Naive thymus-derived CD8-positive, alpha-beta T cell (primary cell): ENCODE data around the gene CYB5R4. TPM values are rescaled to one million over a fixed set of nuclear protein-coding genes. Genes with fewer than 3 reads are reported as not detected.
A peak's percentile ranks its signal among the peaks of the same experiment; 100 is the strongest.

Experiments used
- ATAC-seq, 2 donors: fragments of 150-1000 bp; cut with Tn5 transposase in 1 of 2; sonication (Bioruptor Pico), chemical (Tn5 transposase) in 1 of 2; 1 replicate in 1 of 2; 2 replicates in 1 of 2; pipeline ENCODE4 v1.10.0; 2021; ENCODE audit warnings: mild to moderate bottlenecking in 2 of 2, moderate library complexity in 2 of 2
- POLR2A ChIA-PET: fragments of 350-600 bp; sonication (Branson Sonifier 250); formaldehyde crosslinking; loops from one replicate; lab custom pipeline; 2021; ENCODE audit warnings: antibody characterized with exemption; lab: Charles Lee
- DNase-seq, 10 donors: peaks; one replicate each; pipeline versions ENCODE4 v3.0.0 to v3.0.0-alpha.2; 2020 to 2022
- H3K27ac Mint-ChIP-seq, 10 donors: one replicate each; pipeline ENCODE4 v1.8.0; 2020 to 2022; ENCODE audit warnings: mild to moderate bottlenecking in 10 of 10, mixed read lengths in 10 of 10, moderate library complexity in 4 of 10, inconsistent platforms in 1 of 10
- H3K27me3 Mint-ChIP-seq, 5 donors: one replicate each; pipeline ENCODE4 v1.8.0; 2021 to 2022; ENCODE audit warnings: mixed read lengths in 5 of 5
- H3K36me3 Mint-ChIP-seq, 3 donors: one replicate each; pipeline ENCODE4 v1.8.0; 2020 to 2022; ENCODE audit warnings: mixed read lengths in 3 of 3, mild to moderate bottlenecking in 2 of 3, inconsistent platforms in 1 of 3
- H3K4me1 Mint-ChIP-seq, 4 donors: one replicate each; pipeline ENCODE4 v1.8.0; 2021 to 2022; ENCODE audit warnings: mixed read lengths in 4 of 4
- H3K4me3 Mint-ChIP-seq, 10 donors: one replicate each; pipeline ENCODE4 v1.8.0; 2020 to 2022; ENCODE audit warnings: mild to moderate bottlenecking in 10 of 10, mixed read lengths in 10 of 10, moderate library complexity in 6 of 10, inconsistent platforms in 1 of 10
- H3K9me3 Mint-ChIP-seq, 9 donors: one replicate each; pipeline ENCODE4 v1.8.0; 2020 to 2022; ENCODE audit warnings: mixed read lengths in 9 of 9, mild to moderate bottlenecking in 3 of 9, inconsistent platforms in 1 of 9, moderate library complexity in 1 of 9
- polyA plus RNA-seq, 3 donors: library from polyadenylated mRNA; unstranded; fragments of 300-500 nt; fragmentation: Illumina TruSeq; gene quantifications; one replicate each; pipeline ENCODE4 v1.2.3, GENCODE V29; 2021
- total RNA-seq, 8 experiments: library from RNA in 2 of 8; stranded (reverse) in 2 of 8; gene quantifications; one replicate each; pipeline ENCODE4 v1.2.3 and lab custom pipeline; 2021 to 2026

CYB5R4 gene
- total and polyA plus RNA-seq, 5 experiments from 2014 or later: 17.2 to 32.5 (median 23.4) TPM

DNA sequence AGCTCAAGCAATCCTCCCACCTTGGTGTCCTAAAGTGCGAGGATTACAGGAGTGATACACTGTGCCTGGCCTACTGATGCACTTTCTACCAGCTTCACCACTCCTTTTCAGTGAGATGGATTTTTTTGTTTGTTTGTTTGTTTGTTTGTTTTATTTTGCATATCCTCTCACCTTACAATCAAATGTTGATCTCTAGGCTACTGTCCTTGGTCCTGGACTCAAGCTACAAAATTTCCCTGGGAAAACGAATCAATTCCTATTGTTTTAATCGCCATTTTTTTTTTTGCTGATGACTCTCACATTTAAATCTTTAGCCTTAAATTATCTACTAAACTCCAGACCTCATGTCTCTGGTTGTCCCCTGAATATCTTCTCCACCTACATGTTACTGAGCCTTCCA is 9.9 kb upstream of the CYB5R4 start:
- Mint-ChIP-seq H3K27me3 (peaks cover 27 to 56% (median 50%) of the 10 kb centered on the region in 5 donors), H3K4me1 (peaks cover 5 to 14% (median 12%) of the 10 kb centered on the region in 4 donors), H3K4me3 (no peak overlapping the region), H3K27ac (no peak overlapping the region), H3K9me3 (no peaks in the 10 kb centered on the region), H3K36me3 (peaks cover 0 to 5% (median 0%) of the 10 kb centered on the region in 3 donors)
- ATAC-seq (no peak), DNase-seq (no peak)
- POLR2A ChIA-PET: no interaction called here

GRCh38 chr6:83852528-83853177 is 6.8 kb upstream of the CYB5R4 start:
- POLR2A ChIA-PET: no interaction called here
- no peak overlapping the region for H3K27ac Mint-ChIP-seq
- H3K27me3 Mint-ChIP-seq: peaks cover 35 to 71% (median 60%) of the 10 kb centered on the region in 5 donors
- H3K4me3 Mint-ChIP-seq: peak overlapping the region; percentile 8 to 79 (median 52)
- H3K36me3 Mint-ChIP-seq: peaks cover 0 to 5% (median 0%) of the 10 kb centered on the region in 3 donors
- no peaks in the 10 kb centered on the region for H3K9me3 Mint-ChIP-seq
- DNase-seq: no peak
- no peak for ATAC-seq
- peaks cover 5 to 14% (median 12%) of the 10 kb centered on the region in 4 donors for H3K4me1 Mint-ChIP-seq

DNA sequence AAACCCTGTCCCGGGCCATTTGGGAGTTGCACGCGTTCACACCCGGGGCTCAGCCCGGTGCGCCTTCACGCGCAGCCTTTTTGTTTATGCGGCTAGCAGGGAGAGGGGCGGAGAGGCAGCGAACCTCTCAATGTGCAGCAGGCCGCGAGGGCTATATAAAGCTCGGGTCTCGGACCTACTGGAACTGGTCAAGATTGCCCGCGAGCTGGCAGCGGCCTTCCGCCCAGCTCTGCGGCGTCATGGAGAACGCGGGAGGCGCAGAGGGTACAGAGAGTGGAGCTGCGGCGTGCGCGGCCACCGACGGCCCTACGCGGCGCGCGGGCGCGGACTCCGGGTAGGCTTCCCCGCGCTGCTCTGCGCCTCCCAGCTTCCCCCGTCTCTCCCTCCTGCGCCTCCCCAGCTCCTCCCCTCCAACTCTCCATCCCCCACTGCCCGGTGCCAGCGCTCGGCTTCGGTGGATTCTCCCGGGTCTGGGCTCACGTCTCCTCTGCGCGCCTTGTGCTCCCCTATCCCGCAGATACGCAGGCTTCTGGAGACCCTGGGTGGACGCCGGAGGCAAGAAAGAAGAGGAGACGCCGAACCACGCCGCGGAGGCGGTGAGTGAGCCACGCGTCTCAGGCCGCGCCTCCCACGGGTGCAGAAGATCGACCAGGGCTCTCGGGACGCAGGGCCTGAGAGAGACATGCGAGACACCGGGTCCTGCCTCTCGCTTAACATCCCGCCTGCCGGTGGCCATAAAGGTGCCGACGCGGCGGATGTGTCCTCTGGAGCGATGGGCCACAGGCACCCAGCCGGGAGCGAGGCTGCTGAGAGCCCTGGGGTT is 6.1 kb upstream of the CYB5R4 start, which contains the start of gene RIPPLY2:
Gene RIPPLY2, plus strand, starts transcription at position 183 of the 823 bp plus-strand sequence. Its CDS starts 57 bp downstream, at position 240.
- Mint-ChIP-seq H3K4me1 (peaks cover 5 to 14% (median 14%) of the 10 kb centered on the region in 4 donors), H3K27ac (no peak within 1 kb of the TSS), H3K4me3 (peak within 1 kb of the TSS; percentile 48 to 81 (median 67)), H3K27me3 (peaks cover 34 to 68% (median 60%) of the 10 kb centered on the region in 5 donors), H3K9me3 (no peaks in the 10 kb centered on the region), H3K36me3 (peaks cover 0 to 5% (median 0%) of the 10 kb centered on the region in 3 donors)
- POLR2A ChIA-PET: no interaction called here
- DNase-seq (no peak), ATAC-seq (peak in 1 of 2 donors; percentile 20)

GRCh38 chr6:83854001-83854501 is 5.4 kb upstream of the CYB5R4 start:
- POLR2A ChIA-PET: no interaction called here
- Mint-ChIP-seq H3K4me3 (peak overlapping the region; percentile 10 to 81 (median 60)), H3K9me3 (no peaks in the 10 kb centered on the region), H3K36me3 (peaks cover 0 to 5% (median 0%) of the 10 kb centered on the region in 3 donors), H3K27ac (no peak overlapping the region), H3K27me3 (peaks cover 31 to 61% (median 57%) of the 10 kb centered on the region in 5 donors), H3K4me1 (peaks cover 5 to 21% (median 19%) of the 10 kb centered on the region in 4 donors)
- ATAC-seq: no peak
- no peak for DNase-seq

GRCh38 chr6:83854766-83855165 is 4.7 kb upstream of the CYB5R4 start:
- H3K4me3 Mint-ChIP-seq: peak overlapping the region in 2 of 10 donors; percentile 49 to 63
- ATAC-seq (no peak), DNase-seq (no peak)
- POLR2A ChIA-PET: no interaction called here
- H3K27me3 Mint-ChIP-seq: peaks cover 28 to 54% (median 51%) of the 10 kb centered on the region in 5 donors
- H3K9me3 Mint-ChIP-seq: no peaks in the 10 kb centered on the region
- peaks cover 8 to 26% (median 24%) of the 10 kb centered on the region in 4 donors for H3K4me1 Mint-ChIP-seq
- peaks cover 0 to 5% (median 0%) of the 10 kb centered on the region in 3 donors for H3K36me3 Mint-ChIP-seq
- no peak overlapping the region for H3K27ac Mint-ChIP-seq

- peaks cover 7 to 14% (median 13%) of the 10 kb centered on the region in 3 donors for H3K36me3 Mint-ChIP-seq
- DNase-seq (peak in 1 of 10 donors; percentile 2), ATAC-seq (no peak)
- H3K4me3 Mint-ChIP-seq: peak overlapping the region; percentile 91 to 99 (median 98)
- POLR2A ChIA-PET: interaction anchor here (1.3 kb wide), 1 partner anchor 367 kb away, joined by 7 read pairs; the partner anchor contains the start of gene CEP162
- H3K4me1 Mint-ChIP-seq: peaks cover 23 to 57% (median 39%) of the 10 kb centered on the region in 4 donors
- peaks cover 3 to 7% (median 4%) of the 10 kb centered on the region in 5 donors for H3K27me3 Mint-ChIP-seq
- H3K27ac Mint-ChIP-seq: peak overlapping the region; percentile 87 to 96 (median 94)
- peaks cover 0 to 3% (median 0%) of the 10 kb centered on the region in 9 donors for H3K9me3 Mint-ChIP-seq
Observed at GRCh38 chr6:83860359-83860755, 868 bp downstream of the CYB5R4 start.

- ATAC-seq (no peak), DNase-seq (no peak)
- H3K9me3 Mint-ChIP-seq: peaks cover 0 to 3% (median 0%) of the 10 kb centered on the region in 9 donors
- peaks cover 13 to 20% (median 19%) of the 10 kb centered on the region in 3 donors for H3K36me3 Mint-ChIP-seq
- peak overlapping the region in 7 of 10 donors; percentile 92 to 96 (median 95) for H3K27ac Mint-ChIP-seq
- POLR2A ChIA-PET: no interaction called here
- peaks cover 25 to 63% (median 40%) of the 10 kb centered on the region in 4 donors for H3K4me1 Mint-ChIP-seq
- H3K4me3 Mint-ChIP-seq: peak overlapping the region; percentile 91 to 99 (median 98)
- peaks cover 0 to 2% (median 0%) of the 10 kb centered on the region in 5 donors for H3K27me3 Mint-ChIP-seq
Observed at GRCh38 chr6:83860782-83861495, 1.4 kb downstream of the CYB5R4 start.

GRCh38 chr6:83862776-83863471 is 3.4 kb downstream of the CYB5R4 start:
- POLR2A ChIA-PET: no interaction called here
- ATAC-seq (no peak), DNase-seq (no peak)
- peaks cover 32 to 65% (median 41%) of the 10 kb centered on the region in 4 donors for H3K4me1 Mint-ChIP-seq
- H3K9me3 Mint-ChIP-seq: peaks cover 0 to 20% (median 11%) of the 10 kb centered on the region in 9 donors
- H3K27me3 Mint-ChIP-seq: no peaks in the 10 kb centered on the region
- H3K36me3 Mint-ChIP-seq: peaks cover 24 to 39% (median 39%) of the 10 kb centered on the region in 3 donors
- H3K27ac Mint-ChIP-seq: peak overlapping the region in 3 of 10 donors; percentile 5 to 18 (median 9)
- H3K4me3 Mint-ChIP-seq: no peak overlapping the region

DNA sequence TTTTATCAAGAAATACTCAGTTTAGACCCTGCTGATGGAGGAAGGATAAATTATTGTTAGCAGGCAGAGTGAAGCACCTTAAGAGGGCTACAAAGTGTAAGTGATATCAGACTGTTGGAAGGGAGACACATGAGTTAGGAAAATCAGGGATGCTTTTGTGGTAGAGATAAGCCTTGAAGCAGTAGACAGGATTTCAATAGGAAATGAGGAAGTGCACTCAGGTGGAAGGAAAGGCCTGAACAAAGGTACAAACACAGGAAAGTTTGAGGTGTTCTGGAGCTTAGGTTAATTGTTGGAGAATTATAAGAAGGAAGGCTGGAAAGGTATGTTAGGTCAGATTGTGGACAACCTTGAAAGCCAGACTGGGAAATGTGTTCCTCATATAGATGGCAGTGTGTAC is 7.6 kb downstream of the CYB5R4 start:
- ATAC-seq: no peak
- DNase-seq: no peak
- POLR2A ChIA-PET: no interaction called here
- H3K36me3 Mint-ChIP-seq: peaks cover 34 to 70% (median 59%) of the 10 kb centered on the region in 3 donors
- H3K4me1 Mint-ChIP-seq: peaks cover 21 to 46% (median 25%) of the 10 kb centered on the region in 4 donors
- no peak overlapping the region for H3K4me3 Mint-ChIP-seq
- H3K9me3 Mint-ChIP-seq: peaks cover 0 to 29% (median 12%) of the 10 kb centered on the region in 9 donors
- H3K27me3 Mint-ChIP-seq: no peaks in the 10 kb centered on the region
- H3K27ac Mint-ChIP-seq: peak overlapping the region in 1 of 10 donors; percentile 9

DNA sequence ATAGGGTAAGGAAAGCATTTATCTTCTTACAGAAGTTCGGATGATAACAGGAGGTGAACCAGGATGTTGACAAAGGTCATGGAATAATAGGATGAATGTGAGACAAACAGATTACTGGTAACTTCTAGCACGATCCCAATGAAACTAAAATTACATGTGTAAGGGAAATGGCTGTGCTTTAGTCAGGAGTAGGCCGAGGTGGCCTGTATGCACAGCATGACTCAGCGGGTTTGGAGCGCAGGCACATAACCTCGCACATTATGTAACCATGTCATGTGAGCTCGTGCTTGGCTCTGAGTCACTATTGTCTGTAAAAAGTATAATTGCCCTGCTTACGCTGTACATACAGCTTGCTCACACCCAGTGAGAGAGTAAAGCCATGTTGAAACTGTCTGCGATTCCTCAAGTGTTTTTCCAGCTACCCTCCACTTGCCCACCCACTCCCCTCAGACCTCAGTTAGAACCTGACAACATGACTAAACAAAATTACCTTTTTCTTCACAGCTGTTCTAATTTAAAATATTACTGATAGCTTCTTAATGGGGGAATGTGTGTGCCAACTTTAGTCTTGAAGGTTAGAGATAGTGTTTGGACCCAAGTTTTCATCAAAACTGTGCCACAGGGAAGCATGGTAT is 8.2 kb downstream of the CYB5R4 start:
- Mint-ChIP-seq H3K9me3 (peaks cover 0 to 29% (median 12%) of the 10 kb centered on the region in 9 donors), H3K4me1 (peaks cover 16 to 46% (median 25%) of the 10 kb centered on the region in 4 donors), H3K4me3 (no peak overlapping the region), H3K27ac (peak overlapping the region in 2 of 10 donors; percentile 9 to 10), H3K36me3 (peaks cover 34 to 72% (median 62%) of the 10 kb centered on the region in 3 donors), H3K27me3 (no peaks in the 10 kb centered on the region)
- DNase-seq (peak in 4 of 10 donors; percentile 5 to 32 (median 8)), ATAC-seq (no peak)
- POLR2A ChIA-PET: no interaction called here

GRCh38 chr6:83868639-83869038 is 9.2 kb downstream of the CYB5R4 start:
- Mint-ChIP-seq H3K4me3 (no peak overlapping the region), H3K36me3 (peaks cover 36 to 73% (median 62%) of the 10 kb centered on the region in 3 donors), H3K27me3 (no peaks in the 10 kb centered on the region), H3K4me1 (peaks cover 17 to 47% (median 31%) of the 10 kb centered on the region in 4 donors), H3K9me3 (peaks cover 0 to 29% (median 12%) of the 10 kb centered on the region in 9 donors), H3K27ac (no peak overlapping the region)
- DNase-seq: no peak
- ATAC-seq: no peak
- POLR2A ChIA-PET: no interaction called here
